ENCODE data around the gene FAM174B. TPM values are rescaled to one million over a fixed set of nuclear protein-coding genes. Genes with fewer than 3 reads are reported as not detected.

Gene FAM174B
- total and polyA plus RNA-seq, 2 experiments from 2014 or later, result 17.8 to 34.9 TPM

DNA sequence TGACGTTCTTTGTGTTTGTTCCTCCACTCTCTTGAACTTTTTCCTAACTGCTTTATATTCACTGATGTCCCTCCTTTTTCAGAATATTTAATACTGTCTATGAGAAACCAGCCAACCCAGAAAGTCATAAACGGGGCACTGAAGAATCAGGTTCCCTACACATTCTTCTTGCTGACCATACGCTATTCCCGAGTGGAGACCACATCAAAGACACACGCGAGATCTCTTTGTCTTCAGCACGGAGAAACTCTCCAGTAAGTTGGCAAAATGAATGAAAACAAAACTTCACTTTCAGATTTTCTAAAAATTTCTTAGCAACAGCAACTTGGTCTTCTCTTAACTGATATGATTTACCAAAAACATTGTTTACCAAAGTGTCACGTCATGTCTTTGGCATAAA lies 22.6 kb downstream of the FAM174B start:
- H3K27me3 ChIP-seq, result no peaks in the 10 kb centered on the region
- H3K27ac ChIP-seq, result no peak overlapping the region
- H3K4me3 ChIP-seq, result no peak overlapping the region
- no peak for TF ChIP-seq EZH2 (IDR thresholded peaks at IDR 0.05; ENCODE audit: borderline replicate concordance)
- no peak for TF ChIP-seq EZH2phosphoT487 (IDR thresholded peaks at IDR 0.05; ENCODE audit: low read depth, severe bottlenecking, unreplicated experiment)
- TF ChIP-seq CTCF (IDR thresholded peaks at IDR 0.05; ENCODE audit: poor library complexity), result no peak
- 91% methylated on average over 8 of the region's 8 CpGs for WGBS (ENCODE audit: low lambda C conversion rate, missing lambda C conversion rate)
- H3K4me2 ChIP-seq, result no peak overlapping the region
- no peaks in the 10 kb centered on the region for H3K9me2 ChIP-seq (replicated peaks; ENCODE audit: insufficient read depth)
- H2AFZ ChIP-seq, result no peak overlapping the region
- no peaks in the 10 kb centered on the region for H3K9me3 ChIP-seq (ENCODE audit: low read depth)
- H3K4me1 ChIP-seq (ENCODE audit: insufficient read depth), result peaks cover 9% of the 10 kb centered on the region
- no peaks in the 10 kb centered on the region for H4K20me1 ChIP-seq (ENCODE audit: insufficient read depth, poor library complexity, severe bottlenecking)
- DNase-seq (ENCODE audit: low spot score), result no peak
- H3K79me2 ChIP-seq, result peaks cover 43% of the 10 kb centered on the region
- no peaks in the 10 kb centered on the region for H3K36me3 ChIP-seq (replicated peaks; ENCODE audit: insufficient read depth, low read depth)

- no peaks in the 10 kb centered on the region for H3K27me3 ChIP-seq
- H3K4me3 ChIP-seq, result no peak overlapping the region
- 93% methylated on average over 11 of the region's 11 CpGs for WGBS (ENCODE audit: low lambda C conversion rate, missing lambda C conversion rate)
- no peaks in the 10 kb centered on the region for H3K36me3 ChIP-seq (replicated peaks; ENCODE audit: insufficient read depth, low read depth)
- no peaks in the 10 kb centered on the region for H3K9me3 ChIP-seq (ENCODE audit: low read depth)
- no peak overlapping the region for H3K27ac ChIP-seq
- no peaks in the 10 kb centered on the region for H4K20me1 ChIP-seq (ENCODE audit: insufficient read depth, poor library complexity, severe bottlenecking)
- H3K4me1 ChIP-seq (ENCODE audit: insufficient read depth), result no peaks in the 10 kb centered on the region
- no peak for DNase-seq (ENCODE audit: low spot score)
- no peak overlapping the region for H3K4me2 ChIP-seq
- TF ChIP-seq CTCF (IDR thresholded peaks at IDR 0.05; ENCODE audit: poor library complexity), result no peak
- TF ChIP-seq EZH2 (IDR thresholded peaks at IDR 0.05; ENCODE audit: borderline replicate concordance), result no peak
- no peak for TF ChIP-seq EZH2phosphoT487 (IDR thresholded peaks at IDR 0.05; ENCODE audit: low read depth, severe bottlenecking, unreplicated experiment)
- no peak overlapping the region for H2AFZ ChIP-seq
- H3K79me2 ChIP-seq, result peaks cover 32% of the 10 kb centered on the region
- H3K9me2 ChIP-seq (replicated peaks; ENCODE audit: insufficient read depth), result no peaks in the 10 kb centered on the region
Measured at GRCh38 chr15:92631721-92632120, 23.9 kb downstream of the FAM174B start.

DNA sequence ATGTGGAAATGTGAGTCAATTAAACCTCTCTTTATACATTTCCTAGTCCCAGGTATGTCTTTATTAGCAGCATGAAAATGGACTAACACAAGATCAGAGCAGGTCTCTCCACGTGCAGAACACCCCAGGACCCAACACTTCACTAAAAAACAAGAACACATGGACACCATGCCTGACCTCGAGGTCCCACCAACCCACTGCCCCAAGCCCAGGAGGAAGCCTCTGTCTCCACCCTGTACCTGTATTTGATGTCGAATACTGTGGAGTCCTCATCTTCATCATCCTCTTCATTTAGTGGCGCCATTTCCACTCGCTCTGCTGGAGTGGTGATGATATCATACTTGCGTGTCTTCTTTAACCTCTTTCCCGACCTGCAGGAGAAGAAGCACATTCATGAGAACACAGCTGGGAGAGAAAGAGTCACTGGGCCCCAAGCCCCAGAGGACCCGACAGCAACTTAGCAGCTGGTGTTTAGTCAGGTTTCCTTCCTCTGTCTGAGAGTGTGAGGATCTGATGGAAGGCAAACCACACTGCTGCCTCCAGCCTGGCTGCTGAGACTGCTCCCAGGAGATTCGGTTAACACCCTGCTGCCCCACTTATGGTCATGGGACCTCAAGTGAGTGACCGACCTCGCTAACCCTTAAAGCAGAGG lies 25.5 kb downstream of the FAM174B start:
- Histone ChIP-seq H4K20me1 (ENCODE audit: insufficient read depth, poor library complexity, severe bottlenecking) (no peaks in the 10 kb centered on the region), H3K4me3 (no peak overlapping the region), H3K9me3 (ENCODE audit: low read depth) (no peaks in the 10 kb centered on the region), H3K79me2 (peaks cover 18% of the 10 kb centered on the region), H3K27me3 (no peaks in the 10 kb centered on the region), H3K36me3 (replicated peaks; ENCODE audit: insufficient read depth, low read depth) (no peaks in the 10 kb centered on the region), H3K4me2 (no peak overlapping the region), H3K9me2 (replicated peaks; ENCODE audit: insufficient read depth) (no peaks in the 10 kb centered on the region), H2AFZ (no peak overlapping the region), H3K4me1 (ENCODE audit: insufficient read depth) (peaks cover 4% of the 10 kb centered on the region), H3K27ac (no peak overlapping the region)
- no peak for DNase-seq (ENCODE audit: low spot score)
- WGBS (ENCODE audit: low lambda C conversion rate, missing lambda C conversion rate), result 98% methylated on average over 11 of the region's 11 CpGs
- TF ChIP-seq EZH2 (IDR thresholded peaks at IDR 0.05; ENCODE audit: borderline replicate concordance), result no peak
- TF ChIP-seq EZH2phosphoT487 (IDR thresholded peaks at IDR 0.05; ENCODE audit: low read depth, severe bottlenecking, unreplicated experiment), result no peak
- TF ChIP-seq CTCF (IDR thresholded peaks at IDR 0.05; ENCODE audit: poor library complexity), result no peak
